Astrocyte (in vitro differentiated cells and primary cell): ENCODE measurements around the gene MPC2.

Experiments used
- EZH2 ChIP-seq: IDR thresholded peaks from 2 replicates; pipeline ENCODE4 v1.6.1; 2012; ENCODE audit warnings: mild to moderate bottlenecking, low read length, inconsistent platforms; ENCODE audit not compliant: insufficient read depth
- TF ChIP-seq, protein P1 (sequence below): IDR thresholded peaks from 2 replicates; pipeline ENCODE4 v1.5.1; 2011; ENCODE audit warnings: low read depth, mild to moderate bottlenecking, inconsistent platforms, low read length, moderate library complexity; ENCODE audit not compliant: insufficient read depth

DNA sequence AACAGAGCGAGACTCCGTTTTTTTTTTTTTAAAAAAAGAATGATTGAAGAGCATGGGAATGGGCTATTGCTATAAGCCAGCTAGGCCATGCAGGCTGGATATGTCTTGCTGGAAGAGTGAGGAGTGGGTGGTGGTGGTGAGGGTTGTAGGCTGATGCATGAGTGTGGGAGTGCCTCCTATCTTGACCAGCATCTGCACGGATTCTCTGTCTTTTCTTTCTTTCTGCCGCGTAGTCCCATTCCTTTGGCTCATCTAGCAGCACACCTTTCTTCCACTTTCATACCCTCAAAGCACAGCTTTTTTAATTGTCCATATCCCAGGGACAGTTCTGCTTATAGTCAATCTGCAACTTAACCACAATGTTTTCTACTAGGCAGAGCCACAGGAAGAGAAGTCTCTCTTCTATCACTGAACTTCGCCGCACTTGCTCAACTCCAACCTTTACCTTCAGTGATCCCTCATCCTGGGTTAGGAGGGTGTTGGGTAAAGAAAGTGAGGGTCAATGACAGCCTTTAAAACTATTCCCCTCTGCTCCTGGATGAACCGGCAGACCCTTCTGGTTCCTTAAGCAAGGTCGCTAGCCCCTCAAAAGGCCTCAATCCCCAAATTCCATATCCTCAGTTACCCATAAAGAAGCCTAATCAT is 38.2 kb downstream of the MPC2 start:
- TF ChIP-seq, protein P1, sequence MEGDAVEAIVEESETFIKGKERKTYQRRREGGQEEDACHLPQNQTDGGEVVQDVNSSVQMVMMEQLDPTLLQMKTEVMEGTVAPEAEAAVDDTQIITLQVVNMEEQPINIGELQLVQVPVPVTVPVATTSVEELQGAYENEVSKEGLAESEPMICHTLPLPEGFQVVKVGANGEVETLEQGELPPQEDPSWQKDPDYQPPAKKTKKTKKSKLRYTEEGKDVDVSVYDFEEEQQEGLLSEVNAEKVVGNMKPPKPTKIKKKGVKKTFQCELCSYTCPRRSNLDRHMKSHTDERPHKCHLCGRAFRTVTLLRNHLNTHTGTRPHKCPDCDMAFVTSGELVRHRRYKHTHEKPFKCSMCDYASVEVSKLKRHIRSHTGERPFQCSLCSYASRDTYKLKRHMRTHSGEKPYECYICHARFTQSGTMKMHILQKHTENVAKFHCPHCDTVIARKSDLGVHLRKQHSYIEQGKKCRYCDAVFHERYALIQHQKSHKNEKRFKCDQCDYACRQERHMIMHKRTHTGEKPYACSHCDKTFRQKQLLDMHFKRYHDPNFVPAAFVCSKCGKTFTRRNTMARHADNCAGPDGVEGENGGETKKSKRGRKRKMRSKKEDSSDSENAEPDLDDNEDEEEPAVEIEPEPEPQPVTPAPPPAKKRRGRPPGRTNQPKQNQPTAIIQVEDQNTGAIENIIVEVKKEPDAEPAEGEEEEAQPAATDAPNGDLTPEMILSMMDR = no peak
- no peak for TF ChIP-seq EZH2
